Endothelial cell of umbilical vein (primary cell): Measurements from ENCODE around the gene GNAS. TPM values are rescaled to one million over a fixed set of nuclear protein-coding genes. Genes with fewer than 3 reads are reported as not detected.

Experiments
- BruUV-seq: library from RNA; stranded (reverse); fragments of 400-500 nt; replicated peaks from 2 replicates; lab custom pipeline; 2021; lab: Mats Ljungman, UMichigan
- CTCF ChIA-PET: fragments of 300-600, 350-600 bp; sonication (Branson Sonifier 250); formaldehyde crosslinking; loops from one replicate; lab custom pipeline; 2021; ENCODE audit warnings: antibody characterized with exemption, inconsistent platforms; lab: Charles Lee
- POLR2A ChIA-PET: fragments of 300-600, 350-600 bp; sonication (Branson Sonifier 250); formaldehyde crosslinking; loops from one replicate; lab custom pipeline; 2021; ENCODE audit warnings: antibody characterized with exemption, inconsistent platforms; lab: Charles Lee
- DNase-seq: peaks from one replicate; pipeline ENCODE4 v3.0.0-alpha.2; 2011; ENCODE audit warnings: low read depth, low spot score
- FAIRE-seq: peaks from 2 replicates; lab custom pipeline; 2011; peaks lifted over from hg19 to GRCh38; lab: Jason Lieb, UNC
- H2AFZ ChIP-seq: 2 replicates; pipeline ENCODE4 v1.6.0; 2012; ENCODE audit warnings: low read depth, low read length, control low read depth, inconsistent platforms
- H3K27ac ChIP-seq: 2 replicates; pipeline ENCODE4 v1.5.1; 2011; ENCODE audit warnings: low read depth, mild to moderate bottlenecking, control low read depth, low read length, moderate library complexity; ENCODE audit not compliant: insufficient read depth
- H3K27me3 ChIP-seq, 2 experiments: 2 replicates each; pipeline versions ENCODE4 v1.6.0 to v1.6.1; 2011; ENCODE audit warnings: low read length in 2 of 2, mixed read lengths in 1 of 2; ENCODE audit not compliant: control insufficient read depth in 2 of 2, insufficient read depth in 2 of 2
- H3K36me3 ChIP-seq, 2 experiments: 2 replicates in 1 of 2; 3 replicates in 1 of 2; pipeline ENCODE4 v1.5.1; 2011; ENCODE audit warnings: low read length in 2 of 2, mild to moderate bottlenecking in 1 of 2, moderate library complexity in 1 of 2; ENCODE audit not compliant: control insufficient read depth in 2 of 2, insufficient read depth in 2 of 2; ENCODE audit errors: extremely low read depth in 1 of 2
- H3K4me1 ChIP-seq: 3 replicates; pipeline ENCODE4 v1.5.1; 2011; ENCODE audit warnings: mild to moderate bottlenecking, low read length; ENCODE audit not compliant: control insufficient read depth, insufficient read depth; ENCODE audit errors: extremely low read depth
- H3K4me2 ChIP-seq: 2 replicates; pipeline ENCODE4 v1.6.1; 2011; ENCODE audit warnings: low read length, control low read depth, mixed read lengths; ENCODE audit not compliant: insufficient read depth
- H3K4me3 ChIP-seq, 3 experiments: fragments of 200-600 bp in 1 of 3; sonication (generic), shearing (Covaris generic) in 1 of 3; replicated peaks in 1 of 3; 2 replicates each; pipeline ENCODE4 v1.5.1; 2011 to 2016; ENCODE audit warnings: control low read depth in 3 of 3, low read length in 3 of 3, mild to moderate bottlenecking in 2 of 3, inconsistent platforms in 1 of 3, low read depth in 1 of 3, moderate library complexity in 1 of 3; ENCODE audit not compliant: insufficient read depth in 1 of 3
- H3K79me2 ChIP-seq: 2 replicates; pipeline ENCODE4 v1.6.0; 2012; ENCODE audit warnings: low read length, inconsistent platforms; ENCODE audit not compliant: control insufficient read depth, insufficient read depth
- H3K9ac ChIP-seq: replicated peaks from 2 replicates; pipeline ENCODE3; 2011; ENCODE audit warnings: low read length, control low read depth; ENCODE audit not compliant: insufficient read depth; ENCODE audit errors: extremely low read depth
- H3K9me1 ChIP-seq: replicated peaks from 3 replicates; pipeline ENCODE4 v1.6.0; 2011; ENCODE audit warnings: mild to moderate bottlenecking, low read length; ENCODE audit not compliant: control insufficient read depth, insufficient read depth; ENCODE audit errors: extremely low read depth
- H3K9me3 ChIP-seq: replicated peaks from 2 replicates; pipeline ENCODE4 v1.5.1; 2012; ENCODE audit warnings: low read length, inconsistent platforms; ENCODE audit not compliant: control insufficient read depth, insufficient read depth
- H4K20me1 ChIP-seq: replicated peaks from 2 replicates; pipeline ENCODE3; 2011; ENCODE audit warnings: mild to moderate bottlenecking, low read length; ENCODE audit not compliant: control insufficient read depth, insufficient read depth; ENCODE audit errors: extremely low read depth
- EZH2 ChIP-seq: IDR thresholded peaks from 2 replicates; pipeline ENCODE4 v1.6.1; 2012; ENCODE audit warnings: borderline replicate concordance, low read depth, mild to moderate bottlenecking, moderate library complexity, low read length, inconsistent platforms; ENCODE audit not compliant: severe bottlenecking
- FOS ChIP-seq: IDR thresholded peaks from 2 replicates; pipeline ENCODE4 v1.6.1; 2011; ENCODE audit warnings: mild to moderate bottlenecking, low read length, moderate library complexity, borderline replicate concordance; ENCODE audit not compliant: insufficient read depth
- GATA2 ChIP-seq: IDR thresholded peaks from 2 replicates; pipeline ENCODE4 v1.7.0; 2011; ENCODE audit warnings: low read depth, mild to moderate bottlenecking, moderate library complexity, mixed read lengths, low read length; ENCODE audit not compliant: insufficient read length, insufficient read depth
- JUN ChIP-seq: IDR thresholded peaks from 2 replicates; pipeline ENCODE4 v1.6.1; 2011; ENCODE audit warnings: borderline replicate concordance, low read depth; ENCODE audit not compliant: insufficient read length, insufficient read depth
- MYC ChIP-seq: IDR thresholded peaks from one replicate; pipeline ENCODE4 v1.6.1; 2011; ENCODE audit warnings: mild to moderate bottlenecking, low read depth, low read length
- POLR2A ChIP-seq: IDR thresholded peaks from 2 replicates; pipeline ENCODE4 v1.6.1; 2012; ENCODE audit warnings: low read depth, mild to moderate bottlenecking, control low read depth, low read length
- POLR2AphosphoS5 ChIP-seq: IDR thresholded peaks from 2 replicates; pipeline ENCODE4 v1.6.1; 2012; ENCODE audit warnings: low read depth, mild to moderate bottlenecking, control low read depth, low read length, moderate library complexity; ENCODE audit not compliant: insufficient read depth
- dilution Hi-C: fragments of 300-500 bp; cut with MboI; formaldehyde crosslinking; loops from one replicate; pipeline ENCODE4 v1.15.0; 2019; ENCODE audit warnings: low sequenced_read_pairs; ENCODE audit not compliant: extremely low pct_ligation_motif_present
- intact Hi-C: fragments of 100-400 bp; cut with micrococcal nuclease; formaldehyde crosslinking; loops from one replicate; pipeline ENCODE4 v1.10.0; 2022
- polyA plus RNA-seq, 4 experiments: library from polyadenylated mRNA; depleted of rRNA in 3 of 4; stranded (reverse) in 3 of 4; unstranded in 1 of 4; fragments of >200 nt; gene quantifications; 2 replicates each; pipeline versions ENCODE4 v1.2.1 to v1.2.3, GENCODE V29; 2011 to 2012; ENCODE audit warnings: missing spikeins in 1 of 4
- total RNA-seq: library from RNA; stranded (reverse); gene quantifications from 2 replicates; pipeline ENCODE4 v1.2.3, GENCODE V29; 2021
- TF ChIP-seq, protein P1 (sequence below), 2 donors: IDR thresholded peaks; 1 replicate in 1 of 2; 2 replicates in 1 of 2; pipeline ENCODE4 v1.5.1; 2011; ENCODE audit warnings: low read length in 2 of 2, mild to moderate bottlenecking in 2 of 2, moderate library complexity in 2 of 2, control low read depth in 1 of 2, inconsistent platforms in 1 of 2, low read depth in 1 of 2; ENCODE audit not compliant: insufficient read depth in 1 of 2; ENCODE audit errors: extremely low read depth in 1 of 2
- TF ChIP-seq, protein P2 (sequence below): IDR thresholded peaks from 2 replicates; pipeline ENCODE4 v1.6.1; 2011; ENCODE audit not compliant: insufficient read depth, insufficient read length

Gene GNAS
- total and polyA plus RNA-seq, 2 donors (not counting 3 experiments of a cell fraction or from before 2014, with no cell fraction given) = 1,141 to 1,882 TPM

DNA sequence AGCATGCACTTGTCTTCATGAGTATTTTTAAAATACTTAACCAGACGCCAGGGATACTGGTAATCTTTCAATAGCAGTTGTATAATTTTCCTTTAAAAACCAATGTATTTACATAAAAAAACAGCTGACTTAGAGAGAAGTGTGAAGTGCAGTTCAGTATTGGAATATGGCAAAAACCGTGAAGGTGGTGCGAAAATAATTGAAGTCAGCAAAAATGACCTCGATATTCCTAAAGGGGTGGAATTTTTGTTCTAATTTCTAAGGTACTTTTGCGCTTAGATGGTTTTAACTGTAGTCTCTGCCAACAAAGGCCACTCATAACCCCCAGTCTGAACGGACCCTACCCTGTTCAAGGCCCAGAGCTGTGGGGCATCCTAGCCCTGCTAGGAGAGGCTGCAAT, 27.1 kb upstream of the GNAS start:
- no peak overlapping the region for H3K4me2 ChIP-seq
- H3K36me3 ChIP-seq = no peaks in the 10 kb centered on the region
- no peak overlapping the region for H3K9ac ChIP-seq
- H3K4me1 ChIP-seq = no peaks in the 10 kb centered on the region
- POLR2A ChIA-PET = no interaction called here
- H2AFZ ChIP-seq = no peak overlapping the region
- dilution Hi-C loops (loop anchor here (25.0 kb wide), 2 partner anchors 213 to 588 kb away; partner anchors contain the start of gene ANKRD60), intact Hi-C loops (no loop called here)
- CTCF ChIA-PET = no interaction called here
- no peak overlapping the region for H3K27ac ChIP-seq
- BruUV-seq = no TSS peak
- no peaks in the 10 kb centered on the region for H3K27me3 ChIP-seq
- H4K20me1 ChIP-seq = no peaks in the 10 kb centered on the region
- no peak overlapping the region for H3K4me3 ChIP-seq
- H3K9me3 ChIP-seq = no peaks in the 10 kb centered on the region
- TF ChIP-seq, protein P1, sequence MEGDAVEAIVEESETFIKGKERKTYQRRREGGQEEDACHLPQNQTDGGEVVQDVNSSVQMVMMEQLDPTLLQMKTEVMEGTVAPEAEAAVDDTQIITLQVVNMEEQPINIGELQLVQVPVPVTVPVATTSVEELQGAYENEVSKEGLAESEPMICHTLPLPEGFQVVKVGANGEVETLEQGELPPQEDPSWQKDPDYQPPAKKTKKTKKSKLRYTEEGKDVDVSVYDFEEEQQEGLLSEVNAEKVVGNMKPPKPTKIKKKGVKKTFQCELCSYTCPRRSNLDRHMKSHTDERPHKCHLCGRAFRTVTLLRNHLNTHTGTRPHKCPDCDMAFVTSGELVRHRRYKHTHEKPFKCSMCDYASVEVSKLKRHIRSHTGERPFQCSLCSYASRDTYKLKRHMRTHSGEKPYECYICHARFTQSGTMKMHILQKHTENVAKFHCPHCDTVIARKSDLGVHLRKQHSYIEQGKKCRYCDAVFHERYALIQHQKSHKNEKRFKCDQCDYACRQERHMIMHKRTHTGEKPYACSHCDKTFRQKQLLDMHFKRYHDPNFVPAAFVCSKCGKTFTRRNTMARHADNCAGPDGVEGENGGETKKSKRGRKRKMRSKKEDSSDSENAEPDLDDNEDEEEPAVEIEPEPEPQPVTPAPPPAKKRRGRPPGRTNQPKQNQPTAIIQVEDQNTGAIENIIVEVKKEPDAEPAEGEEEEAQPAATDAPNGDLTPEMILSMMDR (IDR thresholded peaks at IDR 0.05; ENCODE audit: extremely low read depth in 1 of 2, insufficient read depth in 1 of 2, low read depth in 1 of 2, low read length in 2 of 2) = no peak
- TF ChIP-seq, protein P2, sequence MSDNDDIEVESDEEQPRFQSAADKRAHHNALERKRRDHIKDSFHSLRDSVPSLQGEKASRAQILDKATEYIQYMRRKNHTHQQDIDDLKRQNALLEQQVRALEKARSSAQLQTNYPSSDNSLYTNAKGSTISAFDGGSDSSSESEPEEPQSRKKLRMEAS = no peak
- no peak for TF ChIP-seq GATA2
- no peak for TF ChIP-seq FOS
- TF ChIP-seq EZH2 = no peak
- TF ChIP-seq JUN = no peak
- TF ChIP-seq POLR2A = no peak
- no peak for TF ChIP-seq MYC
- no peak for TF ChIP-seq POLR2AphosphoS5
- no peak for DNase-seq
- FAIRE-seq = no peak
- H3K79me2 ChIP-seq = no peaks in the 10 kb centered on the region
- no peaks in the 10 kb centered on the region for H3K9me1 ChIP-seq
